ENCODE results near the gene GPC5. TPM values are rescaled to one million over a fixed set of nuclear protein-coding genes. Genes with fewer than 3 reads are reported as not detected.

The GPC5 gene
- total and polyA plus RNA-seq, 9 of the 15 experiments (the other 6 are each of a cell fraction or from before 2014, with no cell fraction given), result 0.18 to 0.27 TPM; not detected in 7

DNA sequence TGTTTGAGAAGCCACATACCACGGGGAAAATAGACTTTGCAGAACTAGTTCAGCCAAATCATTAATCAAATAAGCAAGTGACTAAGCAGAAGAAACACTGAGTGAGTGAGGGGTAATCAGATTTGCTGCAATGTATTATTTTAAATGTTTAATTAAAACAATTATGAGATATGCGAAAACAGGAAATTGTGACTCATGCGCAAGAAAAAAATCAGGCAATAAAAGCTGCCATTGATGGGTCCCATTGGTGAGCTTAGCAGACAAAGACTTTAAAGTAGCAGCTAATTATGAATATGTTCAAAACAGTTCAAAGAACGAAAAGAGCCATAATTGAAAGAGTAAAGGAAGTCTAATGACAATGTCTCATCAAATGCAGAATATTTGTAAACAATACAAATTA, 644.1 kb downstream of the GPC5 start:
- FAIRE-seq, result no peak
- H3K9me3 ChIP-seq (replicated peaks; ENCODE audit: control insufficient read depth, insufficient read depth, low read depth, low read length), result no peaks in the 10 kb centered on the region
- no peak overlapping the region for H3K9ac ChIP-seq (ENCODE audit: insufficient read depth in 1 of 2, low read depth in 2 of 2, low read length in 2 of 2)
- no TSS peak for BruUV-seq (replicated peaks)
- H3K9me1 ChIP-seq (ENCODE audit: control insufficient read depth, insufficient read depth, low read length), result no peaks in the 10 kb centered on the region
- no peak for DNase-seq (ENCODE audit: extremely low read depth in 1 of 4, low spot score in 3 of 4)
- ChIA-PET CTCF (ENCODE audit: low intra/inter-chr PET ratio) (no interaction called here), POLR2A (no interaction called here)
- no peak overlapping the region for H3K4me3 ChIP-seq
- intact Hi-C loops (cut with micrococcal nuclease), result no loop called here
- no peaks in the 10 kb centered on the region for H3K79me2 ChIP-seq (ENCODE audit: control insufficient read depth, insufficient read depth, low read length)
- in situ Hi-C loops (cut with MboI), result no loop called here
- no peaks in the 10 kb centered on the region for H3K4me1 ChIP-seq (replicated peaks in 1 of 2; ENCODE audit: control insufficient read depth in 2 of 2, insufficient read depth in 2 of 2, low read length in 2 of 2)
- H4K20me1 ChIP-seq (replicated peaks; ENCODE audit: control insufficient read depth, insufficient read depth, low read length), result no peaks in the 10 kb centered on the region
- no peak overlapping the region for H3K27ac ChIP-seq (ENCODE audit: extremely low read depth, low read depth, low read length)
- H3K4me2 ChIP-seq (ENCODE audit: insufficient read depth, low read length), result no peak overlapping the region
- no peak for ATAC-seq
- no peak overlapping the region for H2AFZ ChIP-seq (ENCODE audit: low read depth, low read length)
- 15% methylated on average over 4 of the region's 4 CpGs for WGBS (ENCODE audit: insufficient coverage, low coverage, missing lambda C conversion rate)
- H3K27me3 ChIP-seq (ENCODE audit: control insufficient read depth in 2 of 2, insufficient read depth in 2 of 2, low read length in 2 of 2), result no peaks in the 10 kb centered on the region
- no peaks in the 10 kb centered on the region for H3K36me3 ChIP-seq (ENCODE audit: control insufficient read depth, insufficient read depth, low read length)
- no peak for TF ChIP-seq EZH2 (IDR thresholded peaks at IDR 0.05; ENCODE audit: borderline replicate concordance, low read depth, low read length)
- TF ChIP-seq, protein P1, sequence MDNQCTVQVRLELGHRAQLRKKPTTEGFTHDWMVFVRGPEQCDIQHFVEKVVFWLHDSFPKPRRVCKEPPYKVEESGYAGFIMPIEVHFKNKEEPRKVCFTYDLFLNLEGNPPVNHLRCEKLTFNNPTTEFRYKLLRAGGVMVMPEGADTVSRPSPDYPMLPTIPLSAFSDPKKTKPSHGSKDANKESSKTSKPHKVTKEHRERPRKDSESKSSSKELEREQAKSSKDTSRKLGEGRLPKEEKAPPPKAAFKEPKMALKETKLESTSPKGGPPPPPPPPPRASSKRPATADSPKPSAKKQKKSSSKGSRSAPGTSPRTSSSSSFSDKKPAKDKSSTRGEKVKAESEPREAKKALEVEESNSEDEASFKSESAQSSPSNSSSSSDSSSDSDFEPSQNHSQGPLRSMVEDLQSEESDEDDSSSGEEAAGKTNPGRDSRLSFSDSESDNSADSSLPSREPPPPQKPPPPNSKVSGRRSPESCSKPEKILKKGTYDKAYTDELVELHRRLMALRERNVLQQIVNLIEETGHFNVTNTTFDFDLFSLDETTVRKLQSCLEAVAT (IDR thresholded peaks at IDR 0.05), result no peak
- TF ChIP-seq, protein P2, sequence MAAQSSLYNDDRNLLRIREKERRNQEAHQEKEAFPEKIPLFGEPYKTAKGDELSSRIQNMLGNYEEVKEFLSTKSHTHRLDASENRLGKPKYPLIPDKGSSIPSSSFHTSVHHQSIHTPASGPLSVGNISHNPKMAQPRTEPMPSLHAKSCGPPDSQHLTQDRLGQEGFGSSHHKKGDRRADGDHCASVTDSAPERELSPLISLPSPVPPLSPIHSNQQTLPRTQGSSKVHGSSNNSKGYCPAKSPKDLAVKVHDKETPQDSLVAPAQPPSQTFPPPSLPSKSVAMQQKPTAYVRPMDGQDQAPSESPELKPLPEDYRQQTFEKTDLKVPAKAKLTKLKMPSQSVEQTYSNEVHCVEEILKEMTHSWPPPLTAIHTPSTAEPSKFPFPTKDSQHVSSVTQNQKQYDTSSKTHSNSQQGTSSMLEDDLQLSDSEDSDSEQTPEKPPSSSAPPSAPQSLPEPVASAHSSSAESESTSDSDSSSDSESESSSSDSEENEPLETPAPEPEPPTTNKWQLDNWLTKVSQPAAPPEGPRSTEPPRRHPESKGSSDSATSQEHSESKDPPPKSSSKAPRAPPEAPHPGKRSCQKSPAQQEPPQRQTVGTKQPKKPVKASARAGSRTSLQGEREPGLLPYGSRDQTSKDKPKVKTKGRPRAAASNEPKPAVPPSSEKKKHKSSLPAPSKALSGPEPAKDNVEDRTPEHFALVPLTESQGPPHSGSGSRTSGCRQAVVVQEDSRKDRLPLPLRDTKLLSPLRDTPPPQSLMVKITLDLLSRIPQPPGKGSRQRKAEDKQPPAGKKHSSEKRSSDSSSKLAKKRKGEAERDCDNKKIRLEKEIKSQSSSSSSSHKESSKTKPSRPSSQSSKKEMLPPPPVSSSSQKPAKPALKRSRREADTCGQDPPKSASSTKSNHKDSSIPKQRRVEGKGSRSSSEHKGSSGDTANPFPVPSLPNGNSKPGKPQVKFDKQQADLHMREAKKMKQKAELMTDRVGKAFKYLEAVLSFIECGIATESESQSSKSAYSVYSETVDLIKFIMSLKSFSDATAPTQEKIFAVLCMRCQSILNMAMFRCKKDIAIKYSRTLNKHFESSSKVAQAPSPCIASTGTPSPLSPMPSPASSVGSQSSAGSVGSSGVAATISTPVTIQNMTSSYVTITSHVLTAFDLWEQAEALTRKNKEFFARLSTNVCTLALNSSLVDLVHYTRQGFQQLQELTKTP (IDR thresholded peaks at IDR 0.05; ENCODE audit: low read depth in 1 of 2, partially characterized antibody in 2 of 2), result no peak
- no peak for TF ChIP-seq RB1 (IDR thresholded peaks at IDR 0.05; ENCODE audit: low read depth)
- no peak for TF ChIP-seq NFRKB (IDR thresholded peaks at IDR 0.05; ENCODE audit: low read depth)
- TF ChIP-seq ATF3 (IDR thresholded peaks at IDR 0.05), result no peak
- no peak for TF ChIP-seq ATF3 (CRISPR knock-in tag; conservative IDR thresholded peaks at IDR 0.05)
- no peak for TF ChIP-seq ZNF518B (CRISPR knock-in tag; IDR thresholded peaks at IDR 0.05)
- TF ChIP-seq FOXA3 (CRISPR knock-in tag; conservative IDR thresholded peaks at IDR 0.05 in 1 of 2, IDR thresholded peaks at IDR 0.05 in 1 of 2), result no peak
- TF ChIP-seq YY1 (IDR thresholded peaks at IDR 0.05; ENCODE audit: borderline replicate concordance in 1 of 3, control insufficient read depth in 1 of 3, extremely low read depth in 1 of 3, insufficient read depth in 3 of 3, insufficient read length in 1 of 3, insufficient replicate concordance in 2 of 3, low read depth in 1 of 3, low read length in 2 of 3), result no peak
- TF ChIP-seq SMC3 (conservative IDR thresholded peaks at IDR 0.05; ENCODE audit: insufficient read depth, low read depth, low read length), result no peak
